CD4-positive, alpha-beta T cell treated with Interleukin-17A for 4 hours (primary cell): ENCODE data around the gene LAMC1.

Experiments used
- DNase-seq: peaks from one replicate; pipeline ENCODE4 v3.0.0-alpha.2; 2020; ENCODE audit warnings: mixed read lengths

LAMC1 gene

GRCh38 chr1:183023146-183023600, at the start of gene LAMC1:
TSS of gene LAMC1 (plus strand) at chr1:183023420. CDS start at chr1:183023717, 297 bp downstream.
- DNase-seq = peak; percentile 4

GRCh38 chr1:182974506-182975191, 48.6 kb upstream of the LAMC1 start:
- no peak for DNase-seq

GRCh38 chr1:182977480-182977879, 45.7 kb upstream of the LAMC1 start:
- no peak for DNase-seq

- DNase-seq = no peak
Measured at GRCh38 chr1:182978151-182978853, 44.9 kb upstream of the LAMC1 start.

GRCh38 chr1:182984138-182984537, 39.1 kb upstream of the LAMC1 start:
- DNase-seq = no peak

- no peak for DNase-seq
Measured at GRCh38 chr1:182984621-182985020, 38.6 kb upstream of the LAMC1 start.

GRCh38 chr1:182985876-182986275, 37.3 kb upstream of the LAMC1 start:
- DNase-seq = no peak

- no peak for DNase-seq
Measured at GRCh38 chr1:182990413-182991144, 32.6 kb upstream of the LAMC1 start.

- DNase-seq = no peak
Measured at GRCh38 chr1:182993746-182994145, 29.5 kb upstream of the LAMC1 start.

- DNase-seq = no peak
Measured at GRCh38 chr1:182995894-182996293, 27.3 kb upstream of the LAMC1 start.

- DNase-seq = no peak
Measured at GRCh38 chr1:182996816-182997215, 26.4 kb upstream of the LAMC1 start.

GRCh38 chr1:182998482-182998881, 24.7 kb upstream of the LAMC1 start:
- no peak for DNase-seq

- no peak for DNase-seq
Measured at GRCh38 chr1:183000167-183000962, 22.9 kb upstream of the LAMC1 start.

- no peak for DNase-seq
Measured at GRCh38 chr1:183002267-183002666, 21.0 kb upstream of the LAMC1 start.

GRCh38 chr1:183002797-183003196, 20.4 kb upstream of the LAMC1 start:
- no peak for DNase-seq

GRCh38 chr1:183003203-183003602, 20.0 kb upstream of the LAMC1 start:
- no peak for DNase-seq

GRCh38 chr1:183004141-183004540, 19.1 kb upstream of the LAMC1 start:
- no peak for DNase-seq

GRCh38 chr1:183011859-183012258, 11.4 kb upstream of the LAMC1 start:
- no peak for DNase-seq

- DNase-seq = no peak
Measured at GRCh38 chr1:183012301-183012994, 10.8 kb upstream of the LAMC1 start.

GRCh38 chr1:183019139-183019740, 4.0 kb upstream of the LAMC1 start:
- DNase-seq = no peak

GRCh38 chr1:183019860-183020259, 3.4 kb upstream of the LAMC1 start:
- no peak for DNase-seq
